ENCODE measurements around the gene F2R.

The F2R gene

GRCh38 chr5:76715736-76716455, at the start of gene F2R:
TSS of gene F2R (plus strand) at chr5:76716126. CDS start at chr5:76716308, 182 bp downstream.
- no peak for TF ChIP-seq GATA2 (IDR thresholded peaks at IDR 0.05; ENCODE audit: low read depth, low read length)
- TF ChIP-seq GATA3 (IDR thresholded peaks at IDR 0.05; ENCODE audit: low read depth, low read length) = no peak

DNA sequence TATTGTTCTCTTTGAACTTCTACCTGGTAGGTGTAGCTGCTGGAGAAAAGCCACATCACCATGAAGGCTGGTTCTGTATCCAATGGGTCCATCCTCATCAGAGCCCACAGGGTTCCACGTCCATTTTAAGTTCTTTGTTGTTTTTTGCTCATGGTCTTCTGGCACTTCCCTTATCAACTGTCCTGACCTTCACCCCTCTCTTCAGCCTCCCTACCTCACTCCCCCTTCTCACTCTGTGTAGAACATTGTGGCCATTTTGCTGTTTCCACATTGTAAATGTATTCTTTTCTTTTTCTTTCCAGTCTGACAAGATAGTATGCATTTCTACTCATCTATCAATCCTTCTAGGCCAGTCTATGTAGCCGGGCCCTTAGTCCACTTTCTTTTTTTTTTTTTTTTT, 48.4 kb upstream of the F2R start:
- TF ChIP-seq GATA3 (IDR thresholded peaks at IDR 0.05; ENCODE audit: low read depth, low read length) (no peak), GATA2 (IDR thresholded peaks at IDR 0.05; ENCODE audit: low read depth, low read length) (no peak)

- no peak for TF ChIP-seq GATA3 (IDR thresholded peaks at IDR 0.05; ENCODE audit: low read depth, low read length)
- no peak for TF ChIP-seq GATA2 (IDR thresholded peaks at IDR 0.05; ENCODE audit: low read depth, low read length)
Measured at GRCh38 chr5:76669245-76669644, 46.7 kb upstream of the F2R start.

DNA sequence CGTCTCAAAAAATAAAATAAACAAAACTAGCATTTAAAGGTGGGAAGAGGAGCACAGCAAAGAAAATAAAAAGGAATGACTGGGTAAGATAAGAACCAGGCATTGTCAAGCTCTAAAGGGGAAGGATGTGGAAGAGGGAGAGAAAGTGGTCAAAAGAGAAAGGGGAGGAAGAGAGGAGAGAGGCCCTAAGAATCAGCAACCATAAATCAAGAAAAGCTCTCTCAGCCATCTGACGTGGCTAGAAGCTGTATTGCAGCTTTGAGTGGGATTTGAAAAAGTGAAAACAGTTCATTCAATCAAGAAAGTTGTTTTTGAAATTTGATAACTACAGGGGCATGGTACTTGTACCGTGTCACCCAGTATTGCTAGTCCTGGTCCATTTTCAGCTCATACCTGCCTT, 45.4 kb upstream of the F2R start:
- TF ChIP-seq GATA2 (IDR thresholded peaks at IDR 0.05; ENCODE audit: low read depth, low read length) (no peak), GATA3 (IDR thresholded peaks at IDR 0.05; ENCODE audit: low read depth, low read length) (no peak)

DNA sequence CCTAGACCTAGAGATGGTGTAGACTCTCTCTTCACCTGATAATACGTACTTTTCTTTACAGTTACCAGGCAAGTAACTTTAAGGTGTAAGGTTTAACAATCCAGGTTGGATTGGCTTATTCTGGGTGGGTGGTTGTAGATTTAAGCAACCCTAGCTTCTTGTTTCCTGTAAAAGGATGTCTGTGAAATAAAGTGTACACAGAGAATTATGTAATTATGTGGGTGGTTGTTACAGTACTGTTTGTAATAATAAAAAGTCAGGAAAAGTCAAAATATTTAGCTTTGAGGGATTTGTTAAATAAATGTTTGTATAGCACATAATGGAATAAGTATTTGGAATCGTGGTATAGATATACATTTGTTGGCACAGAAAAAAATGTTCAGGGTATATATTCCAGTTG, 43.7 kb upstream of the F2R start:
- TF ChIP-seq GATA2 (IDR thresholded peaks at IDR 0.05; ENCODE audit: low read depth, low read length) (no peak), GATA3 (IDR thresholded peaks at IDR 0.05; ENCODE audit: low read depth, low read length) (no peak)

DNA sequence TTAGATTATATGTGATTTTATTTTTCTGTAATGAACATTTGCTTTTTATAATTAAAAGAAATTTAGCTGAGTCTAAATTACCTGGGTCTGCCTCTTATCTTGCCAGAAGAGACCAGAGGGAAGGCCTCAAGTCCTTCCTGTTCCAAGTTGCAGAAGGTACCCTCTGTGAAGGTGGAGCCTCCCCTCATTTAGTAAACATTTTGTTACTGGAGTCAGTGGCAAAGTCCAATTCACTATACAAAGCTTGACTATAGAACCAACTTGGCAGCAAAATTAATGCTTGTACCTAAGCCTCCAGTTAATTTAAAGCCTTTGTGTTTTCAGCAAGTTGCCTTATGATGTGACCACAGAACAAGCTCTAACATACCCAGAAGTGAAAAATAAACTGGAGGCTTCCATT, 42.8 kb upstream of the F2R start:
- TF ChIP-seq GATA2 (IDR thresholded peaks at IDR 0.05; ENCODE audit: low read depth, low read length) (no peak), GATA3 (IDR thresholded peaks at IDR 0.05; ENCODE audit: low read depth, low read length) (no peak)

DNA sequence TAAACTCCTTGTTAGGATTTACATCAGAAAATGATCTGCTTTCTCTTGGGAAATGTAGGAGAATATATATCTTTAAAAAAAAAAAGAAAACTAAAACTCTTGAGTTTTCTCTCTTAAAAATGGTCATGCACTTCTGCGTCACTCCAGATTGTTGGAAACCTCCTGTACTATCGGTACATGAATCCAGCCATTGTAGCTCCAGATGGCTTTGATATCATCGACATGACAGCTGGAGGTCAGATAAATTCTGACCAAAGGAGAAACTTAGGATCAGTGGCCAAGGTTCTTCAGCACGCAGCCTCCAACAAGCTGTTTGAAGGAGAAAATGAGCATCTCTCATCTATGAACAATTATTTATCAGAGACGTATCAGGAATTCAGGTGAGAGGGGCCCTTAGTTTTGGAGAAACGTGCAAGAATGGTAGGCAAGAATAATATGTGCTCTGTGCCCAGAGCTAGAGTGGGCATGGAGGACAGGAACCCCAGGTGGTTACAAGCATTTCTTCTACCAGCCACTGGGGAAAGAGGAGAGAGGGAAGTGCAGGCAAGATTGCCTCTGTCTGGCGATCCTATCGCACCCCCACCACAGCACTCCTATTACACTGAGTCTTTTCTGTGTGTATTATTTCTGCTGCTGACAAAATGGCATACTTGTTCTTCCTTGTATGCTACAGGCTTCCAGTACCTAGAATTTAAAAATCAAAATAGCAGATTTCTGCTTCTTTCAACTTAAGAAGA, 41.4 kb upstream of the F2R start:
- TF ChIP-seq GATA2 (IDR thresholded peaks at IDR 0.05; ENCODE audit: low read depth, low read length) (no peak), GATA3 (IDR thresholded peaks at IDR 0.05; ENCODE audit: low read depth, low read length) (no peak)

DNA sequence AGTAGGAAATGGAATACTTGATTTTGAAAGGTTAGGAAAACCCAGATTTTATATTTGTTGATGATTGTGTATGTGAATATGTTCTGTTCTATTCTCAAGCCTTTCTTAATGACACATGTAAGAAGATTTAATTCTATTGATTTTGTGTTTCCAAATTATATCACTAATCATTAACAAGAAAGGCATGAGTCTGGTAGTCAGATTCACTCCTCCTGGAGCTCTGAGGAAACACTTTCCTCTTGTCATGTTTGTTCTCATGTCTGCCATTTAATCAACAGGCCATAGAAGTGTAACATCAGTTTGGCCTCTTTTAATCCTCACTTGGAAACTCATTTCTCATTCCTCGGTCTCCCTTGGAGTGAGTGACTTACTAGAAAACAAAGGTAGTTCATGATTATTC, 40.6 kb upstream of the F2R start:
- TF ChIP-seq GATA2 (IDR thresholded peaks at IDR 0.05; ENCODE audit: low read depth, low read length) = no peak
- no peak for TF ChIP-seq GATA3 (IDR thresholded peaks at IDR 0.05; ENCODE audit: low read depth, low read length)

- TF ChIP-seq GATA3 (IDR thresholded peaks at IDR 0.05; ENCODE audit: low read depth, low read length) (no peak), GATA2 (IDR thresholded peaks at IDR 0.05; ENCODE audit: low read depth, low read length) (no peak)
Measured at GRCh38 chr5:76677849-76678472, 38.0 kb upstream of the F2R start.

- TF ChIP-seq GATA2 (IDR thresholded peaks at IDR 0.05; ENCODE audit: low read depth, low read length) (no peak), GATA3 (IDR thresholded peaks at IDR 0.05; ENCODE audit: low read depth, low read length) (no peak)
Measured at GRCh38 chr5:76679231-76679630, 36.7 kb upstream of the F2R start.

- TF ChIP-seq GATA2 (IDR thresholded peaks at IDR 0.05; ENCODE audit: low read depth, low read length) (no peak), GATA3 (IDR thresholded peaks at IDR 0.05; ENCODE audit: low read depth, low read length) (no peak)
Measured at GRCh38 chr5:76681287-76681686, 34.6 kb upstream of the F2R start.

DNA sequence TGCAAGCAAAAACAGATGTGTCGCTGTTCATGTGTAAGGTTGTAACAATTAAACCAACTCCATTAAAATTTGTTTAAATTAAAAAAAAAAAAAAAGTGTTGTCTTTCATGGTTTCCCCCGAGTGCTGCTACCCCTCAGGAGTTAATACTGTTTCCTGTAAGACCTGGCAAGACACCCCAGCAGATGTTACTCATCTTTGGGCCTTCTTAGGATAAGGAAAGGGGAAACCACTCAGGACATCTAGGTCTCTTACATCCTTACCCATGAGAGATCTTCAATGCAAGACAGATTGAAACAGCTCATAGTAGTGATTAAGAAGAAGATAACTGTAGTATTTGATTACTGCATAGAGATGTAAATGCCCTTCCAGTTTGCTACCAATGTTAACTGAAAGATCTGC, 33.5 kb upstream of the F2R start:
- TF ChIP-seq GATA3 (IDR thresholded peaks at IDR 0.05; ENCODE audit: low read depth, low read length) = no peak
- TF ChIP-seq GATA2 (IDR thresholded peaks at IDR 0.05; ENCODE audit: low read depth, low read length) = no peak

GRCh38 chr5:76683816-76684731, 31.9 kb upstream of the F2R start:
- no peak for TF ChIP-seq GATA3 (IDR thresholded peaks at IDR 0.05; ENCODE audit: low read depth, low read length)
- TF ChIP-seq GATA2 (IDR thresholded peaks at IDR 0.05; ENCODE audit: low read depth, low read length) = no peak
